Dedifferentiated amniotic fluid mesenchymal stem cell (primary cell): ENCODE measurements around the gene SEMA6C.
A peak's percentile ranks its signal among the peaks of the same experiment; 100 is the strongest.
"Not testable (repeated sequence)": the region's sequence is repeated elsewhere in the genome, so short reads cannot be mapped to it uniquely, and the experiment has no call there.

Source experiments
- DNase-seq: peaks from one replicate; pipeline ENCODE4 v3.0.0-alpha.2; 2016; ENCODE audit errors: extremely low spot score

SEMA6C gene

GRCh38 chr1:151146412-151147131 lies at the start of gene SEMA6C:
Gene SEMA6C, minus strand, starts transcription at chr1:151146631. Its CDS starts 4,010 bp downstream, at chr1:151142621.
- peak; percentile 80 for DNase-seq

- DNase-seq = peak; percentile 70
Measured at GRCh38 chr1:151194894-151195594, 48.6 kb upstream of the SEMA6C start.

GRCh38 chr1:151193856-151194255 lies 47.4 kb upstream of the SEMA6C start:
- DNase-seq = no peak

- DNase-seq = no peak
Measured at GRCh38 chr1:151193304-151193703, 46.9 kb upstream of the SEMA6C start.

GRCh38 chr1:151192047-151192446 lies 45.6 kb upstream of the SEMA6C start:
- no peak for DNase-seq

- DNase-seq = peak; percentile 91
Measured at GRCh38 chr1:151189637-151190445, 43.4 kb upstream of the SEMA6C start, which contains the start of gene VPS72. Gene VPS72, minus strand, starts transcription at chr1:151190197. Its CDS starts 76 bp downstream, at chr1:151190121.

GRCh38 chr1:151188667-151189066 lies 42.2 kb upstream of the SEMA6C start:
- DNase-seq = not testable (repeated sequence)

GRCh38 chr1:151187205-151187604 lies 40.8 kb upstream of the SEMA6C start:
- DNase-seq = no peak

GRCh38 chr1:151184211-151184610 lies 37.8 kb upstream of the SEMA6C start:
- no peak for DNase-seq

- no peak for DNase-seq
Measured at GRCh38 chr1:151176514-151177045, 30.1 kb upstream of the SEMA6C start.

- DNase-seq = no peak
Measured at GRCh38 chr1:151175863-151176262, 29.4 kb upstream of the SEMA6C start, which contains the start of gene TMOD4. Gene TMOD4, minus strand, starts transcription at chr1:151175981. Its CDS starts 1,106 bp downstream, at chr1:151174875.

GRCh38 chr1:151175041-151175741 lies 28.8 kb upstream of the SEMA6C start:
- DNase-seq = no peak

GRCh38 chr1:151171190-151171589 lies 24.8 kb upstream of the SEMA6C start:
- no peak for DNase-seq

GRCh38 chr1:151167116-151167515 lies 20.7 kb upstream of the SEMA6C start:
- no peak for DNase-seq

GRCh38 chr1:151166505-151166956 lies 20.1 kb upstream of the SEMA6C start:
- peak; percentile 44 for DNase-seq

- peak; percentile 99 for DNase-seq
Measured at GRCh38 chr1:151165738-151166504, 19.5 kb upstream of the SEMA6C start, which contains the start of the genes LYSMD1 and SCNM1. Gene LYSMD1, minus strand, starts transcription at chr1:151165902. Its CDS starts 644 bp downstream, at chr1:151165258. Gene SCNM1, plus strand, starts transcription at chr1:151166144. Its CDS starts 9 bp downstream, at chr1:151166153.

- DNase-seq = no peak
Measured at GRCh38 chr1:151165281-151165737, 18.9 kb upstream of the SEMA6C start.

- DNase-seq = peak; percentile 26
Measured at GRCh38 chr1:151164732-151165280, 18.4 kb upstream of the SEMA6C start.

- no peak for DNase-seq
Measured at GRCh38 chr1:151159373-151159772, 12.9 kb upstream of the SEMA6C start.
